IPS-15b (cell line): ENCODE results near the gene GASK1B.

ENCODE experiments used
- H3K27me3 ChIP-seq: one replicate; pipeline ENCODE4 v1.6.1; 2013; ENCODE audit warnings: low read length; ENCODE audit not compliant: control insufficient read depth, insufficient read depth
- H3K36me3 ChIP-seq: one replicate; pipeline ENCODE4 v1.6.1; 2013; ENCODE audit warnings: low read length; ENCODE audit not compliant: control insufficient read depth, insufficient read depth
- H3K4me1 ChIP-seq: one replicate; pipeline ENCODE4 v1.6.1; 2013; ENCODE audit warnings: mild to moderate bottlenecking, low read length; ENCODE audit not compliant: control insufficient read depth, insufficient read depth
- H3K4me3 ChIP-seq: one replicate; pipeline ENCODE4 v1.5.1; 2013; ENCODE audit warnings: low read depth, low read length
- H3K9ac ChIP-seq: one replicate; pipeline ENCODE4 v1.6.1; 2013; ENCODE audit warnings: low read depth, mild to moderate bottlenecking, low read length
- H3K9me3 ChIP-seq: one replicate; pipeline ENCODE4 v1.6.1; 2013; ENCODE audit warnings: mild to moderate bottlenecking, low read length; ENCODE audit not compliant: control insufficient read depth, insufficient read depth

The GASK1B gene

GRCh38 chr4:158201876-158202275, 29.1 kb upstream of the GASK1B start:
- no peak overlapping the region for H3K4me3 ChIP-seq

GRCh38 chr4:158201322-158201721, 28.5 kb upstream of the GASK1B start:
- no peak overlapping the region for H3K4me3 ChIP-seq
- H3K9ac ChIP-seq: no peak overlapping the region
- no peaks in the 10 kb centered on the region for H3K36me3 ChIP-seq
- H3K9me3 ChIP-seq: no peaks in the 10 kb centered on the region
- H3K4me1 ChIP-seq: no peaks in the 10 kb centered on the region
- no peaks in the 10 kb centered on the region for H3K27me3 ChIP-seq

More at GRCh38 chr4:158201876-158202275, 29.1 kb upstream of the GASK1B start:
- no peaks in the 10 kb centered on the region for H3K27me3 ChIP-seq
- no peaks in the 10 kb centered on the region for H3K36me3 ChIP-seq
- no peaks in the 10 kb centered on the region for H3K9me3 ChIP-seq
- no peak overlapping the region for H3K9ac ChIP-seq
- H3K4me1 ChIP-seq: no peaks in the 10 kb centered on the region

- H3K4me3 ChIP-seq: no peak overlapping the region
- H3K9ac ChIP-seq: no peak overlapping the region
- H3K4me1 ChIP-seq: no peaks in the 10 kb centered on the region
- no peaks in the 10 kb centered on the region for H3K27me3 ChIP-seq
- H3K36me3 ChIP-seq: no peaks in the 10 kb centered on the region
- H3K9me3 ChIP-seq: no peaks in the 10 kb centered on the region
Observed at GRCh38 chr4:158200214-158200613, 27.4 kb upstream of the GASK1B start.

GRCh38 chr4:158197194-158197776, 24.5 kb upstream of the GASK1B start:
- Histone ChIP-seq H3K9ac (no peak overlapping the region), H3K36me3 (no peaks in the 10 kb centered on the region)

GRCh38 chr4:158195297-158195696, 22.5 kb upstream of the GASK1B start:
- Histone ChIP-seq H3K9ac (no peak overlapping the region), H3K4me1 (no peaks in the 10 kb centered on the region), H3K9me3 (no peaks in the 10 kb centered on the region), H3K27me3 (no peaks in the 10 kb centered on the region), H3K36me3 (no peaks in the 10 kb centered on the region), H3K4me3 (no peak overlapping the region)

More at GRCh38 chr4:158197194-158197776, 24.5 kb upstream of the GASK1B start:
- no peak overlapping the region for H3K4me3 ChIP-seq
- H3K9me3 ChIP-seq: no peaks in the 10 kb centered on the region
- no peaks in the 10 kb centered on the region for H3K4me1 ChIP-seq
- no peaks in the 10 kb centered on the region for H3K27me3 ChIP-seq

- Histone ChIP-seq H3K4me3 (no peak overlapping the region), H3K36me3 (no peaks in the 10 kb centered on the region), H3K4me1 (no peaks in the 10 kb centered on the region), H3K9ac (no peak overlapping the region), H3K9me3 (no peaks in the 10 kb centered on the region), H3K27me3 (no peaks in the 10 kb centered on the region)
Observed at GRCh38 chr4:158193171-158193749, 20.4 kb upstream of the GASK1B start.

GRCh38 chr4:158192439-158193158, 19.8 kb upstream of the GASK1B start:
- no peaks in the 10 kb centered on the region for H3K4me1 ChIP-seq
- H3K4me3 ChIP-seq: no peak overlapping the region
- no peaks in the 10 kb centered on the region for H3K36me3 ChIP-seq
- H3K27me3 ChIP-seq: no peaks in the 10 kb centered on the region
- no peak overlapping the region for H3K9ac ChIP-seq
- no peaks in the 10 kb centered on the region for H3K9me3 ChIP-seq

GRCh38 chr4:158190718-158191117, 17.9 kb upstream of the GASK1B start:
- Histone ChIP-seq H3K4me1 (no peaks in the 10 kb centered on the region), H3K9me3 (no peaks in the 10 kb centered on the region), H3K36me3 (no peaks in the 10 kb centered on the region), H3K4me3 (no peak overlapping the region), H3K9ac (no peak overlapping the region), H3K27me3 (no peaks in the 10 kb centered on the region)

- Histone ChIP-seq H3K9me3 (no peaks in the 10 kb centered on the region), H3K9ac (no peak overlapping the region), H3K4me3 (no peak overlapping the region), H3K36me3 (no peaks in the 10 kb centered on the region), H3K27me3 (no peaks in the 10 kb centered on the region), H3K4me1 (no peaks in the 10 kb centered on the region)
Observed at GRCh38 chr4:158189422-158189821, 16.6 kb upstream of the GASK1B start.

GRCh38 chr4:158186815-158187214, 14.0 kb upstream of the GASK1B start:
- H3K36me3 ChIP-seq: no peaks in the 10 kb centered on the region
- no peaks in the 10 kb centered on the region for H3K27me3 ChIP-seq
- no peak overlapping the region for H3K9ac ChIP-seq
- H3K4me3 ChIP-seq: no peak overlapping the region
- H3K9me3 ChIP-seq: no peaks in the 10 kb centered on the region
- no peaks in the 10 kb centered on the region for H3K4me1 ChIP-seq

- H3K4me3 ChIP-seq: no peak overlapping the region
- no peak overlapping the region for H3K9ac ChIP-seq
- no peaks in the 10 kb centered on the region for H3K9me3 ChIP-seq
- H3K36me3 ChIP-seq: no peaks in the 10 kb centered on the region
- H3K4me1 ChIP-seq: no peaks in the 10 kb centered on the region
- H3K27me3 ChIP-seq: no peaks in the 10 kb centered on the region
Observed at GRCh38 chr4:158182736-158183135, 9.9 kb upstream of the GASK1B start.

- H3K36me3 ChIP-seq: no peaks in the 10 kb centered on the region
- H3K4me3 ChIP-seq: no peak overlapping the region
- H3K9ac ChIP-seq: no peak overlapping the region
- no peaks in the 10 kb centered on the region for H3K4me1 ChIP-seq
- H3K9me3 ChIP-seq: no peaks in the 10 kb centered on the region
- no peaks in the 10 kb centered on the region for H3K27me3 ChIP-seq
Observed at GRCh38 chr4:158181906-158182305, 9.1 kb upstream of the GASK1B start.
